Keratinocyte (primary cell): Measurements from ENCODE around the gene RBFA. TPM values are rescaled to one million over a fixed set of nuclear protein-coding genes. Genes with fewer than 3 reads are reported as not detected.

Experiments
- DNase-seq: peaks from one replicate; pipeline ENCODE4 v3.0.0-alpha.2; 2011; ENCODE audit warnings: low read depth, missing footprints, low spot score
- FAIRE-seq: peaks from 2 replicates; lab custom pipeline; 2011; peaks lifted over from hg19 to GRCh38; lab: Jason Lieb, UNC
- H2AFZ ChIP-seq: 2 replicates; pipeline ENCODE4 v1.6.0; 2012; ENCODE audit warnings: low read length, control low read depth, inconsistent platforms; ENCODE audit not compliant: control insufficient read depth
- H3K27ac ChIP-seq: 2 replicates; pipeline ENCODE4 v1.5.1; 2011; ENCODE audit warnings: low read length; ENCODE audit not compliant: control insufficient read depth, insufficient read depth
- H3K27me3 ChIP-seq: 3 replicates; pipeline ENCODE4 v1.6.0; 2011; ENCODE audit warnings: low read length; ENCODE audit not compliant: control insufficient read depth, insufficient read depth; ENCODE audit errors: extremely low read depth
- H3K36me3 ChIP-seq, 2 experiments: 2 replicates in 1 of 2; 3 replicates in 1 of 2; pipeline ENCODE4 v1.5.1; 2011; ENCODE audit warnings: low read length in 2 of 2, mild to moderate bottlenecking in 1 of 2; ENCODE audit not compliant: control insufficient read depth in 2 of 2, insufficient read depth in 2 of 2; ENCODE audit errors: extremely low read depth in 1 of 2
- H3K4me1 ChIP-seq: 3 replicates; pipeline ENCODE4 v1.5.1; 2011; ENCODE audit warnings: low read length; ENCODE audit not compliant: control insufficient read depth, insufficient read depth; ENCODE audit errors: extremely low read depth
- H3K4me2 ChIP-seq: 3 replicates; pipeline ENCODE4 v1.6.0; 2011; ENCODE audit warnings: low read depth, low read length; ENCODE audit not compliant: control insufficient read depth, insufficient read depth; ENCODE audit errors: extremely low read depth
- H3K4me3 ChIP-seq, 3 experiments: fragments of 200-600 bp in 1 of 3; sonication (generic) in 1 of 3; 2 replicates in 2 of 3; 3 replicates in 1 of 3; pipeline ENCODE4 v1.5.1; 2011 to 2016; ENCODE audit warnings: low read length in 3 of 3, mild to moderate bottlenecking in 3 of 3, control low read depth in 2 of 3, inconsistent platforms in 1 of 3, low read depth in 1 of 3, mixed read lengths in 1 of 3, mixed run types in 1 of 3, moderate library complexity in 1 of 3; ENCODE audit not compliant: control insufficient read depth in 2 of 3, insufficient read depth in 2 of 3; ENCODE audit errors: extremely low read depth in 1 of 3
- H3K79me2 ChIP-seq: 2 replicates; pipeline ENCODE4 v1.6.0; 2012; ENCODE audit warnings: low read length; ENCODE audit not compliant: control insufficient read depth, insufficient read depth
- H3K9ac ChIP-seq: 3 replicates; pipeline ENCODE4 v1.6.0; 2011; ENCODE audit warnings: low read length; ENCODE audit not compliant: control insufficient read depth, insufficient read depth; ENCODE audit errors: extremely low read depth
- H3K9me1 ChIP-seq: 3 replicates; pipeline ENCODE4 v1.6.0; 2011; ENCODE audit warnings: low read length; ENCODE audit not compliant: control insufficient read depth, insufficient read depth; ENCODE audit errors: extremely low read depth
- H3K9me3 ChIP-seq: 2 replicates; pipeline ENCODE4 v1.5.1; 2012; ENCODE audit warnings: low read depth, low read length; ENCODE audit not compliant: control insufficient read depth
- H4K20me1 ChIP-seq: 3 replicates; pipeline ENCODE4 v1.6.0; 2011; ENCODE audit warnings: low read length; ENCODE audit not compliant: control insufficient read depth, insufficient read depth; ENCODE audit errors: extremely low read depth
- CTCF ChIP-seq, 3 experiments: IDR thresholded peaks in 1 of 3; conservative IDR thresholded peaks in 1 of 3; optimal IDR thresholded peaks in 1 of 3; 2 replicates in 2 of 3; 3 replicates in 1 of 3; pipeline versions ENCODE3 to v1.5.1; 2011; ENCODE audit warnings: low read length in 3 of 3, mild to moderate bottlenecking in 3 of 3, moderate library complexity in 2 of 3, control low read depth in 1 of 3, inconsistent platforms in 1 of 3; ENCODE audit not compliant: insufficient read depth in 2 of 3; ENCODE audit errors: extremely low read depth in 1 of 3
- EZH2 ChIP-seq: IDR thresholded peaks from one replicate; pipeline ENCODE4 v1.6.1; 2012; ENCODE audit warnings: inconsistent platforms, mild to moderate bottlenecking, low read length, moderate library complexity
- dilution Hi-C: fragments of 300-500 bp; cut with MboI; formaldehyde crosslinking; loops from one replicate; pipeline ENCODE4 v1.7.0; 2020; ENCODE audit warnings: low sequenced_read_pairs; ENCODE audit not compliant: extremely low pct_ligation_motif_present
- polyA plus RNA-seq, 5 experiments: library from polyadenylated mRNA; depleted of rRNA in 3 of 5; stranded (reverse) in 3 of 5; stranded (forward) in 1 of 5; unstranded in 1 of 5; fragments of >200 nt; gene quantifications; 1 replicate in 1 of 5; 2 replicates in 3 of 5; 3 replicates in 1 of 5; pipeline versions ENCODE4 v1.2.1 to v1.2.3, GENCODE V29; 2011 to 2012; ENCODE audit warnings: missing spikeins in 2 of 5, low read depth in 1 of 5, low replicate concordance in 1 of 5

RBFA gene
- polyA plus RNA-seq, 1 donor (not counting 4 experiments of a cell fraction or from before 2014, with no cell fraction given): 30.7 TPM

- H3K4me1 ChIP-seq: no peaks in the 10 kb centered on the region
- peaks cover 4% of the 10 kb centered on the region for H3K9me3 ChIP-seq
- H3K4me2 ChIP-seq: no peak overlapping the region
- no peak overlapping the region for H2AFZ ChIP-seq
- H3K4me3 ChIP-seq: no peak overlapping the region
- DNase-seq (no peak), FAIRE-seq (no peak)
- H4K20me1 ChIP-seq: no peaks in the 10 kb centered on the region
- H3K79me2 ChIP-seq: no peaks in the 10 kb centered on the region
- H3K9me1 ChIP-seq: no peaks in the 10 kb centered on the region
- H3K27ac ChIP-seq: no peak overlapping the region
- no peaks in the 10 kb centered on the region for H3K27me3 ChIP-seq
- no peak overlapping the region for H3K9ac ChIP-seq
- dilution Hi-C loops: no loop called here
- H3K36me3 ChIP-seq: peaks cover 14 to 27% of the 10 kb centered on the region in 2 experiments
- TF ChIP-seq EZH2 (no peak), CTCF (optimal IDR thresholded peaks at IDR 0.05 in 1 of 3, IDR thresholded peaks at IDR 0.05 in 1 of 3, conservative IDR thresholded peaks at IDR 0.05 in 1 of 3; ENCODE audit: extremely low read depth in 1 of 3, insufficient read depth in 2 of 3, low read length in 3 of 3) (no peak)
These were observed 11.8 kb downstream of the RBFA start for GRCh38 chr18:80046011-80046410.

- TF ChIP-seq CTCF (optimal IDR thresholded peaks at IDR 0.05 in 1 of 3, IDR thresholded peaks at IDR 0.05 in 1 of 3, conservative IDR thresholded peaks at IDR 0.05 in 1 of 3; ENCODE audit: extremely low read depth in 1 of 3, insufficient read depth in 2 of 3, low read length in 3 of 3) (no peak), EZH2 (no peak)
- Histone ChIP-seq H3K9me3 (peaks cover 6% of the 10 kb centered on the region), H4K20me1 (no peaks in the 10 kb centered on the region), H3K4me2 (no peak overlapping the region), H2AFZ (no peak overlapping the region), H3K4me3 (no peak overlapping the region), H3K27me3 (no peaks in the 10 kb centered on the region), H3K36me3 (peaks cover 14 to 24% of the 10 kb centered on the region in 2 experiments), H3K79me2 (no peaks in the 10 kb centered on the region), H3K4me1 (no peaks in the 10 kb centered on the region), H3K9me1 (no peaks in the 10 kb centered on the region), H3K27ac (no peak overlapping the region), H3K9ac (no peak overlapping the region)
- dilution Hi-C loops: no loop called here
- FAIRE-seq: no peak
- DNase-seq: no peak
These were observed 12.2 kb downstream of the RBFA start for GRCh38 chr18:80046431-80046830.
